ENCODE measurements around the gene PTPRG. TPM values are rescaled to one million over a fixed set of nuclear protein-coding genes. Genes with fewer than 3 reads are reported as not detected.

The PTPRG gene
- total RNA-seq, 2 donors from 2014 or later: 26.0 to 26.3 TPM

DNA sequence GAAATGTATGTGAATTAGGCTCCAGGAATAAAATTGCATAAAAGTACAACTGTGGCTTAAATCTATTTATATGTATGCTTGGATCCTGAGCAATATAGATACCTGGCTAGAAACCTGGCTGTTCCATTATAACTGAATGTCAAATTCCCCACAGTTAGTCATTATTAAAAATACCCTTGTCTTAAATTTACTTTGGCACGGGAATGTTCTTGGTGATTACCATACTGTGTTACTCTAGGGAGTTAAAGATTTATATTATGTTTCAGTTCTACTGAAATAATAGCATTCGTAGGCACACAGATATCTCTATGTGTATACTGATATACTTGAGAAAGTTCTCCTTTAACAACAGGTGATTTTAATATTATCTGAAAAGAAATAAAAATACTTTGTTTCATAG, 394.1 kb downstream of the PTPRG start:
- Histone ChIP-seq H3K27me3 (no peaks in the 10 kb centered on the region), H3K9ac (ENCODE audit: low read depth in 2 of 2, low read length in 2 of 2) (no peak overlapping the region), H3K4me1 (no peaks in the 10 kb centered on the region), H3K27ac (no peak overlapping the region), H3K9me3 (no peaks in the 10 kb centered on the region), H3K4me3 (no peak overlapping the region), H3K36me3 (no peaks in the 10 kb centered on the region)
- intact Hi-C loops (cut with DNase I): no loop called here
- DNase-seq: no peak
- TF ChIP-seq, protein P1, sequence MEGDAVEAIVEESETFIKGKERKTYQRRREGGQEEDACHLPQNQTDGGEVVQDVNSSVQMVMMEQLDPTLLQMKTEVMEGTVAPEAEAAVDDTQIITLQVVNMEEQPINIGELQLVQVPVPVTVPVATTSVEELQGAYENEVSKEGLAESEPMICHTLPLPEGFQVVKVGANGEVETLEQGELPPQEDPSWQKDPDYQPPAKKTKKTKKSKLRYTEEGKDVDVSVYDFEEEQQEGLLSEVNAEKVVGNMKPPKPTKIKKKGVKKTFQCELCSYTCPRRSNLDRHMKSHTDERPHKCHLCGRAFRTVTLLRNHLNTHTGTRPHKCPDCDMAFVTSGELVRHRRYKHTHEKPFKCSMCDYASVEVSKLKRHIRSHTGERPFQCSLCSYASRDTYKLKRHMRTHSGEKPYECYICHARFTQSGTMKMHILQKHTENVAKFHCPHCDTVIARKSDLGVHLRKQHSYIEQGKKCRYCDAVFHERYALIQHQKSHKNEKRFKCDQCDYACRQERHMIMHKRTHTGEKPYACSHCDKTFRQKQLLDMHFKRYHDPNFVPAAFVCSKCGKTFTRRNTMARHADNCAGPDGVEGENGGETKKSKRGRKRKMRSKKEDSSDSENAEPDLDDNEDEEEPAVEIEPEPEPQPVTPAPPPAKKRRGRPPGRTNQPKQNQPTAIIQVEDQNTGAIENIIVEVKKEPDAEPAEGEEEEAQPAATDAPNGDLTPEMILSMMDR (IDR thresholded peaks at IDR 0.05): no peak

- Histone ChIP-seq H3K9ac (ENCODE audit: low read depth in 2 of 2, low read length in 2 of 2) (no peak overlapping the region), H3K36me3 (no peaks in the 10 kb centered on the region), H3K27ac (no peak overlapping the region), H3K9me3 (no peaks in the 10 kb centered on the region), H3K4me1 (no peaks in the 10 kb centered on the region), H3K27me3 (no peaks in the 10 kb centered on the region), H3K4me3 (no peak overlapping the region)
- no peak for DNase-seq
- intact Hi-C loops (cut with DNase I): no loop called here
- TF ChIP-seq, protein P1 (IDR thresholded peaks at IDR 0.05): no peak
Measured at GRCh38 chr3:61956236-61956635, 394.9 kb downstream of the PTPRG start.

- no peak overlapping the region for H3K4me3 ChIP-seq
- TF ChIP-seq, protein P1 (IDR thresholded peaks at IDR 0.05): no peak
Measured at GRCh38 chr3:61957259-61957658, 395.9 kb downstream of the PTPRG start.

DNA sequence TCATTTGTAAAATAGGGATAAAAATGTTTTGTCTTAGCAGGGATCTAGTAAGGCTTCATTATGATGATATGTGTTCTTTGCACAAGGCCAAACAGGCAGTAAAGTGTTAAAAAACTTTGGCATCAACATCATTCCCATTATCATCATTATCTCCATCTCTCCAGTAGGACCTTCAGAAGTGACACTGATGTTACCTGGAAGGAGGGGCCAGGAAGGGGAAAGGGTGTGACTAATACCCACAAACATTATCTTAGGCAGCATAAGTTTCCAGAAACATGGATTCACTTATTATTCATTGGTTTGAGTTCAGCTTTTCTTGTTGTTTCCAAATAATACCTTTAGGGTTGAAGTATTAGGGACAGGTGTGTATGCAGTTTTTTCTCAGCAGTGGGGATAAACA, 399.6 kb downstream of the PTPRG start:
- H3K4me1 ChIP-seq: no peaks in the 10 kb centered on the region
- DNase-seq: no peak
- intact Hi-C loops (cut with DNase I): no loop called here
- no peaks in the 10 kb centered on the region for H3K36me3 ChIP-seq
- TF ChIP-seq, protein P1 (IDR thresholded peaks at IDR 0.05): no peak
- no peaks in the 10 kb centered on the region for H3K27me3 ChIP-seq
- no peak overlapping the region for H3K9ac ChIP-seq (ENCODE audit: low read depth in 2 of 2, low read length in 2 of 2)
- H3K9me3 ChIP-seq: no peaks in the 10 kb centered on the region
- no peak overlapping the region for H3K27ac ChIP-seq
- H3K4me3 ChIP-seq: no peak overlapping the region

More at GRCh38 chr3:61957259-61957658, 395.9 kb downstream of the PTPRG start:
- intact Hi-C loops (cut with DNase I): no loop called here
- DNase-seq: no peak
- no peaks in the 10 kb centered on the region for H3K27me3 ChIP-seq
- H3K9me3 ChIP-seq: no peaks in the 10 kb centered on the region
- H3K36me3 ChIP-seq: no peaks in the 10 kb centered on the region
- H3K4me1 ChIP-seq: no peaks in the 10 kb centered on the region
- H3K9ac ChIP-seq (ENCODE audit: low read depth in 2 of 2, low read length in 2 of 2): no peak overlapping the region
- H3K27ac ChIP-seq: no peak overlapping the region

- Histone ChIP-seq H3K27me3 (no peaks in the 10 kb centered on the region), H3K9ac (ENCODE audit: low read depth in 2 of 2, low read length in 2 of 2) (no peak overlapping the region), H3K4me3 (no peak overlapping the region), H3K4me1 (no peaks in the 10 kb centered on the region), H3K9me3 (no peaks in the 10 kb centered on the region), H3K27ac (no peak overlapping the region), H3K36me3 (no peaks in the 10 kb centered on the region)
- DNase-seq: no peak
- TF ChIP-seq, protein P1 (IDR thresholded peaks at IDR 0.05): no peak
- intact Hi-C loops (cut with DNase I): no loop called here
Measured at GRCh38 chr3:61961900-61962299, 400.5 kb downstream of the PTPRG start.

- Histone ChIP-seq H3K27ac (no peak overlapping the region), H3K4me3 (no peak overlapping the region), H3K4me1 (no peaks in the 10 kb centered on the region), H3K27me3 (no peaks in the 10 kb centered on the region), H3K9me3 (no peaks in the 10 kb centered on the region), H3K9ac (ENCODE audit: low read depth in 2 of 2, low read length in 2 of 2) (no peak overlapping the region), H3K36me3 (no peaks in the 10 kb centered on the region)
- DNase-seq: no peak
- intact Hi-C loops (cut with DNase I): no loop called here
- TF ChIP-seq, protein P1 (IDR thresholded peaks at IDR 0.05): no peak
Measured at GRCh38 chr3:61964566-61964965, 403.2 kb downstream of the PTPRG start.
